ENCODE results near the gene DUSP6. TPM values are rescaled to one million over a fixed set of nuclear protein-coding genes. Genes with fewer than 3 reads are reported as not detected.

DUSP6 gene
- total RNA-seq, 4 donors from 2014 or later: 33.1 to 71.0 (median 46.7) TPM

DNA sequence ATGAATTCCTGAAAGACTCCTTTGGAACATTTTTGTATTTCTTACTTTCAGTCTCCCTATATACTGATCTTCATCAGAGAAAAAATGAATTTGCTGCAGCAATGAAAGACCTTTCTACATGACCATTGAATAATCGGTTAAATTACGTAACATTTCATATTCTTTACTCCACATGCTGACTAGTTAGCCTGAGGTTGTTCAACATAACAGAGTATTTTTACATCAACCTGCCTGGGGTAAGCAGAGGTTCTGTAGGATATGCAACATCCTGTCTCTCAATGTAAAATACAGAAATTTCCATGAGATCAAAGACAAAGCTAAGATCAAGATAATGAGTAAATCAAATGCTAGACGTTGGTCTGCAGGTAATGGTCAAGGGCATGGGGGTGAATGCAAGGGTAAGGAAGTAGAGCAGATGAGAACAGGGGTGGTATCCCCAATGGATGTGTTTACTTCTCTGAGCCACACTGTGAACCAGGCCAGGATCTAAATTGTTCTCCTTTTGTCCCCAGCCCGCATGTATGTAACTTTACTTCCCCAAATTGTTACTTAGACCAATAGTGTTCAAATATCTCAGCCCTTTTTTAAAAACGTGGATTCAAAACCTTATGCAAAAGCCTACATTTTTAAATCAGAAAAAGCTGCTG is 45.4 kb downstream of the DUSP6 start:
- H3K27ac ChIP-seq: no peak overlapping the region
- H3K4me1 ChIP-seq: no peaks in the 10 kb centered on the region

DNA sequence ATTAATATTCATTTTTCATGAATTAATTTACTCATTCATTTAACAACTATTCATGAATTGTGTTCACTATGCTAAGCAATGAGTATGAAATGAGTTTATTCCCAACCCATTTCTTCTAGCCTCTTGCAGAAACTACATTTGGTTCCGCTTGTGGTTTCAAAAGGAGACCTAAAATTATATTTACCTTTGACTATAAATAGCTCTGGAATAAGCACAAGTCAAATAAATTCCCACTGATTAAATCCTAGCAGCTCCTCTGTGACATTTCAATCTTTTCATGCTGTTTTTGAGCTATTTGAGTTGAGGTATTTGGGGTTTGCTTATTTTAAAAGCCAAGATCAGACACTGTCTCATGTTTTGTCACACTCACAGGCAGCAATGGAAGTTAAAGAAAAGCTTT is 46.9 kb downstream of the DUSP6 start:
- Histone ChIP-seq H3K27ac (no peak overlapping the region), H3K4me1 (no peaks in the 10 kb centered on the region), H3K9me3 (no peaks in the 10 kb centered on the region), H3K36me3 (no peaks in the 10 kb centered on the region), H3K27me3 (no peaks in the 10 kb centered on the region), H3K4me3 (no peak overlapping the region)
- no peak for TF ChIP-seq POLR2A (IDR thresholded peaks at IDR 0.05)
- TF ChIP-seq, protein P1, sequence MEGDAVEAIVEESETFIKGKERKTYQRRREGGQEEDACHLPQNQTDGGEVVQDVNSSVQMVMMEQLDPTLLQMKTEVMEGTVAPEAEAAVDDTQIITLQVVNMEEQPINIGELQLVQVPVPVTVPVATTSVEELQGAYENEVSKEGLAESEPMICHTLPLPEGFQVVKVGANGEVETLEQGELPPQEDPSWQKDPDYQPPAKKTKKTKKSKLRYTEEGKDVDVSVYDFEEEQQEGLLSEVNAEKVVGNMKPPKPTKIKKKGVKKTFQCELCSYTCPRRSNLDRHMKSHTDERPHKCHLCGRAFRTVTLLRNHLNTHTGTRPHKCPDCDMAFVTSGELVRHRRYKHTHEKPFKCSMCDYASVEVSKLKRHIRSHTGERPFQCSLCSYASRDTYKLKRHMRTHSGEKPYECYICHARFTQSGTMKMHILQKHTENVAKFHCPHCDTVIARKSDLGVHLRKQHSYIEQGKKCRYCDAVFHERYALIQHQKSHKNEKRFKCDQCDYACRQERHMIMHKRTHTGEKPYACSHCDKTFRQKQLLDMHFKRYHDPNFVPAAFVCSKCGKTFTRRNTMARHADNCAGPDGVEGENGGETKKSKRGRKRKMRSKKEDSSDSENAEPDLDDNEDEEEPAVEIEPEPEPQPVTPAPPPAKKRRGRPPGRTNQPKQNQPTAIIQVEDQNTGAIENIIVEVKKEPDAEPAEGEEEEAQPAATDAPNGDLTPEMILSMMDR (IDR thresholded peaks at IDR 0.05): no peak
- no peak for DNase-seq

More for the DNA sequence above, 45.4 kb downstream of the DUSP6 start:
- H3K27me3 ChIP-seq: no peaks in the 10 kb centered on the region
- H3K9me3 ChIP-seq: no peaks in the 10 kb centered on the region
- no peaks in the 10 kb centered on the region for H3K36me3 ChIP-seq
- TF ChIP-seq POLR2A (IDR thresholded peaks at IDR 0.05): no peak
- TF ChIP-seq, protein P1 (IDR thresholded peaks at IDR 0.05): no peak
- no peak for DNase-seq
- H3K4me3 ChIP-seq: no peak overlapping the region

DNA sequence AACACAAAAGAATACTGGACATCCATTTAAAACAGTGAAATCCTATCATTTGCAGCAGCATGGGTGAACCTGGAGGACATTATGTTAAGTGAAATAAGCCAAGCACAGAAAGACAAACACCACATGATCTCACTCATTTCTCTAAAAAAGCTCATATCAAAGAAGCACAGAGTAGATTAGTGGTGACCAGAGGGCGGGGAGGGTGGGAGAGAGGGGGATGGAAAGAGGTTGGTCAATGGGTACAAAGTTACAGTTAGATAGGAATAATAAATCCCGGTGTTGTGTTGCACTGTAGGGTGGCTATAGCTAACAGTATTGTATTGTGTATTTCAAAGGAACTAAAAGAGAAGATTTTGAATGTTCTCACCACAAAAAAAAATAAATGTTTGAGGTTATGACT is 52.4 kb downstream of the DUSP6 start:
- H3K27me3 ChIP-seq: no peaks in the 10 kb centered on the region
- no peak for DNase-seq
- no peak for TF ChIP-seq POLR2A (IDR thresholded peaks at IDR 0.05)
- TF ChIP-seq, protein P1 (IDR thresholded peaks at IDR 0.05): no peak
- H3K36me3 ChIP-seq: no peaks in the 10 kb centered on the region
- no peaks in the 10 kb centered on the region for H3K9me3 ChIP-seq
- H3K27ac ChIP-seq: no peak overlapping the region
- H3K4me3 ChIP-seq: no peak overlapping the region
- H3K4me1 ChIP-seq: no peaks in the 10 kb centered on the region

DNA sequence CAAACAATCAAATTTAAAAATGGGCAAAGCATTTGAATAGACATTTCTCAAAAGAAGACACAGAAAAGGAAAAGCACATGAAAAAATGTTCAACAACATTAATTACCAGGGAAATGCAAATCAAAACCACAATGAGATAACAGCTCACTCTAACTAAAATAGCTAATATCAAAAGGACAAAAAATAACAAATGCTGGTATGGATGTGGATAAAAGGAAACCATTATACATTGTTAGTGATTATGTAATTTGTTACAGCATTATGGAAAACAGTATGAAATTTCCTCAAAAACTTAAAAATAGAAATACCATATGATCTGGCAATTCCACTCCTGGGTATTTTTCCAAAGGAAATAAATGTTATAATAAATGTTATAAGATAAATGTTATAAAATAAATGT is 52.9 kb downstream of the DUSP6 start:
- H3K4me1 ChIP-seq: no peaks in the 10 kb centered on the region
- no peak overlapping the region for H3K4me3 ChIP-seq
- no peaks in the 10 kb centered on the region for H3K36me3 ChIP-seq
- H3K27me3 ChIP-seq: no peaks in the 10 kb centered on the region
- TF ChIP-seq, protein P1 (IDR thresholded peaks at IDR 0.05): no peak
- no peak for TF ChIP-seq POLR2A (IDR thresholded peaks at IDR 0.05)
- H3K27ac ChIP-seq: no peak overlapping the region
- DNase-seq: no peak
- H3K9me3 ChIP-seq: no peaks in the 10 kb centered on the region

Small RNAs within 50 kb of the gene (small RNA-seq; reads per million reads assigned to genes)
- gene MRPS6P4: 0 reads per million in 2 donors

Other genes with a start within 250 kb of the DUSP6 start
- 10 to 100 TPM; 15.7 to 34.3 (median 26.1) TPM for gene GALNT4, start 172.3 kb upstream of the DUSP6 start, total RNA-seq
- 10 to 100 TPM; 24.3 to 42.9 (median 31.1) TPM for gene POC1B, start 173.5 kb upstream of the DUSP6 start, total RNA-seq

Measured in Peyer's patch (tissue), 4 donors.